GM13977 (cell line): ENCODE data around the gene SCN3B.

ENCODE experiments used
- DNase-seq: peaks from one replicate; pipeline ENCODE4 v3.0.0; 2012; ENCODE audit warnings: low spot score
- CTCF ChIP-seq: IDR thresholded peaks from 2 replicates; pipeline ENCODE4 v1.5.1; 2012; ENCODE audit warnings: mild to moderate bottlenecking, control low read depth; ENCODE audit not compliant: insufficient read depth; ENCODE audit errors: extremely low read depth, missing control alignments
- in situ Hi-C: fragments of 300-500 bp; cut with MboI; formaldehyde crosslinking; loops from one replicate; pipeline ENCODE4 v1.12.0; 2022; ENCODE audit warnings: low sequenced_read_pairs, low pct_unique_long_range_greater_than_20kb, mixed read lengths, inconsistent platforms; ENCODE audit not compliant: unreplicated experiment

The SCN3B gene

DNA sequence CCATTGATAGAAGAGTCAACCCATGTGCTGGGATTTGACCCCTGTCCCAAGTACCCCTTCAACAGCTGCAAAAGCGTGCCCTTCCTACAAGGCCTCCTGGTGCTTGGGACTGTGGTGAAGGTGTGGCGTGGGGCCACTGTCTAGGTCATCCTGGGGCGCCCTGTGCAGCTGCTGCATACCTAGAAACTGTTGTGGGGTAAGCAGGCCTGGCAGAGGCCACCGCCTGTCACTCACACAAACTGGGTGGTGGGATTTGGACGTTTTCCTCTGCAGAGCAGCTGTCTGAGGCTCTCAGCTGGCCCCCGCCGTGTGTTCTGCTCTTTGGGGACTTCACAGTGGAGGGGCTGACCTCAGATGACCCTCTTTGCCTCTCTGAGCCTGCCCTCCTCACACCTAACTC is 69.7 kb downstream of the SCN3B start:
- in situ Hi-C loops: no loop called here
- no peak for TF ChIP-seq CTCF
- no peak for DNase-seq

GRCh38 chr11:123584186-123584585 is 70.2 kb downstream of the SCN3B start:
- no peak for TF ChIP-seq CTCF
- no peak for DNase-seq
- in situ Hi-C loops: no loop called here

GRCh38 chr11:123582992-123583504 is 71.4 kb downstream of the SCN3B start:
- DNase-seq: no peak
- in situ Hi-C loops: no loop called here
- no peak for TF ChIP-seq CTCF

GRCh38 chr11:123581651-123582399 is 72.6 kb downstream of the SCN3B start:
- no peak for TF ChIP-seq CTCF
- in situ Hi-C loops: no loop called here
- DNase-seq: no peak

DNA sequence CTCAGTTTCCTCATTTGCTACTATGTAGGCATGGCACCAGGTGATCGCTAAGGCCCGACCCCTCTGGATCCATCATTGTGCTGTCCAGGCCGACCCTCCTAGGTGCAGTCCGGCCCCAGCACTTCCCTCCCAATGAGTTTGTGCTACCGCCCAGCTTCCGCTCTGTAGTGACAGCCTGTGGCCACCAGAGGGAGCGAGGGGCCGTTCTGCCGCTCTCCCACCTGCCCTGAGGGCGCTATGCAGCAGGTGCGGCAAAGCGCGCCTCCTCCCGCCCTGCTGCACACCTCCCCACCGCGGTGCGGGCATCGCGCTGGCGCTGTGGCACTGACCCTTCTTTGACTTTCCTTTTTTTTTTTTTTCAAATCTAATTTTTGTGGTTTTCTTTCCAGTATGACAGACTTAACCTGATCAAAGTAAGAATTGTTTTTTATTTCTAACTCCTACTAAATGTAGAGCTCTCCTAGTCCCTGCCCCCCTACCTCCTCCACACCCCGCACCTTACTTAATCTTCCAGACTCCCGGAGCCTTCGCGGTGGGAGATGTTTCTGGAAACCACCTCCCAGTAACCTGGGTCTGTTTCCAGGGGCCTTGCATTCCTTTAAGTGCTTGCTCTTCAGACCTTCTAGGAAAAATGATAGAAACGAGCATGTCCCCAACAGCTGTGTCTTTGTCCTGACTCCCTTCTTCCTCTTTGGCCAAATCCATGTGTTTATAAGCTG is 73.7 kb downstream of the SCN3B start:
- peak; percentile 90 for DNase-seq
- peak; percentile 98 for TF ChIP-seq CTCF
- in situ Hi-C loops: no loop called here

GRCh38 chr11:123580137-123580536 is 74.3 kb downstream of the SCN3B start:
- TF ChIP-seq CTCF: no peak

More at GRCh38 chr11:123580137-123580536, 74.3 kb downstream of the SCN3B start:
- DNase-seq: no peak
- in situ Hi-C loops: no loop called here
